ENCODE measurements around the gene GPSM1.

DNA sequence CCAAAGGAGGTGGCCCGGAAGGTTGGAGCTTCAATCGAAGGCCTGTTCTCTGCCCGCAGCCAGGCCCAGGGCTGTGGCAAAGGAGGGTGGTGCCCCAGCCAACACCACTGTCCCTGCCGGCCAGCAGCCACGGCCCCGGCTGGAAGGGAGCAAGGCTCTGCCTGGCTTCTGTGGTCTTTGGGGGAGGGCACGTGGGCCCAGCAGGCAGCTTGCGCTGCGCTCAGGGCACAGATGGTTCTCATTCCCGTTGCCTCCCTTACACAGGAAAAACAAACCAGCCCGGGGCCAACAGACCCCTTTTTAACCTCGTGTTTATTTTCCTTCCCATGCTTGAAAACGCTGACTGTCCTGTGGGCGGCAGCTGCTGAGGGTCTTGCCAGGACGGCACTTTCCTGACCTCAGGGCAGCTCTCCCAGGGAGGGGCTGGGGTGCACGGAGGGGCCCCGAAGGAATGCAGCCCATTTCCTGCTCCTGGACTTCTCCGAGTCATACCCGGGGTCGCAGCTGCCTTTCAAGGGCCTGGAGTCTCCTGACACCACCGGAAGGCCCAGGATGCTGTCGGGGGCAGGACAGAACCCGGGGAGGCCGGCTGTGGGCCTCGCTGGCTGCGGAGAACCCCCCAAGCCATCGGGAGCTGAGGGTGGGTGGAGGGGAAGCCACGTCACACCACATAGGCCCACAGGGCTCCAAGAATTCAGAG, 1.1 kb upstream of the GPSM1 start:
- TF ChIP-seq, protein P1, sequence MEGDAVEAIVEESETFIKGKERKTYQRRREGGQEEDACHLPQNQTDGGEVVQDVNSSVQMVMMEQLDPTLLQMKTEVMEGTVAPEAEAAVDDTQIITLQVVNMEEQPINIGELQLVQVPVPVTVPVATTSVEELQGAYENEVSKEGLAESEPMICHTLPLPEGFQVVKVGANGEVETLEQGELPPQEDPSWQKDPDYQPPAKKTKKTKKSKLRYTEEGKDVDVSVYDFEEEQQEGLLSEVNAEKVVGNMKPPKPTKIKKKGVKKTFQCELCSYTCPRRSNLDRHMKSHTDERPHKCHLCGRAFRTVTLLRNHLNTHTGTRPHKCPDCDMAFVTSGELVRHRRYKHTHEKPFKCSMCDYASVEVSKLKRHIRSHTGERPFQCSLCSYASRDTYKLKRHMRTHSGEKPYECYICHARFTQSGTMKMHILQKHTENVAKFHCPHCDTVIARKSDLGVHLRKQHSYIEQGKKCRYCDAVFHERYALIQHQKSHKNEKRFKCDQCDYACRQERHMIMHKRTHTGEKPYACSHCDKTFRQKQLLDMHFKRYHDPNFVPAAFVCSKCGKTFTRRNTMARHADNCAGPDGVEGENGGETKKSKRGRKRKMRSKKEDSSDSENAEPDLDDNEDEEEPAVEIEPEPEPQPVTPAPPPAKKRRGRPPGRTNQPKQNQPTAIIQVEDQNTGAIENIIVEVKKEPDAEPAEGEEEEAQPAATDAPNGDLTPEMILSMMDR (conservative IDR thresholded peaks at IDR 0.05; ENCODE audit: low read length): no peak
- no peak for TF ChIP-seq EZH2phosphoT487 (IDR thresholded peaks at IDR 0.05; ENCODE audit: borderline replicate concordance)
